IMR-90 (cell line): ENCODE results near the gene FAM174C. TPM values are rescaled to one million over a fixed set of nuclear protein-coding genes. Genes with fewer than 3 reads are reported as not detected.

Experiments used
- ATAC-seq: fragments of 200-7000 bp; cut with Tn5 transposase; 2 replicates; pipeline ENCODE4 v1.9.1; 2020; ENCODE audit warnings: low read depth, mild to moderate bottlenecking, moderate library complexity
- BruUV-seq: library from RNA; stranded (reverse); fragments of 400-500 nt; replicated peaks from 2 replicates; lab custom pipeline; 2021; lab: Mats Ljungman, UMichigan
- CTCF ChIA-PET: fragments of 300-600 bp; formaldehyde crosslinking; extraction: SDS; loops from one replicate; lab custom pipeline; 2021; ENCODE audit warnings: antibody characterized with exemption; lab: Yijun Ruan, JAX
- POLR2A ChIA-PET: fragments of 300-600 bp; sonication (Branson Sonifier 250); formaldehyde crosslinking; loops from one replicate; lab custom pipeline; 2022; ENCODE audit warnings: antibody characterized with exemption; ENCODE audit not compliant: unreplicated experiment; lab: Charles Lee
- DNase-seq: peaks from one replicate; pipeline ENCODE4 v3.0.0; 2013
- H2AFZ ChIP-seq: replicated peaks from 2 replicates; pipeline ENCODE3; 2013; ENCODE audit warnings: low read length, mild to moderate bottlenecking; ENCODE audit not compliant: poor library complexity
- H2AK5ac ChIP-seq: 2 replicates; pipeline ENCODE4 v1.6.1; 2013; ENCODE audit warnings: low read depth, low read length, inconsistent platforms
- H2AK9ac ChIP-seq: replicated peaks from 2 replicates; pipeline ENCODE3; 2013; ENCODE audit warnings: mild to moderate bottlenecking, low read depth, low read length, moderate library complexity; ENCODE audit not compliant: poor library complexity
- H2BK120ac ChIP-seq: 2 replicates; pipeline ENCODE4 v1.6.1; 2013; ENCODE audit warnings: low read depth, low read length, inconsistent platforms
- H2BK15ac ChIP-seq: 3 replicates; pipeline ENCODE4 v1.6.1; 2013; ENCODE audit warnings: low read depth, low read length, inconsistent platforms
- H2BK20ac ChIP-seq: 2 replicates; pipeline ENCODE4 v1.6.1; 2013; ENCODE audit warnings: low read depth, mild to moderate bottlenecking, inconsistent platforms, low read length, moderate library complexity
- H2BK5ac ChIP-seq: 2 replicates; pipeline ENCODE4 v1.6.1; 2013; ENCODE audit warnings: mild to moderate bottlenecking, low read depth, low read length, inconsistent platforms; ENCODE audit not compliant: poor library complexity, severe bottlenecking
- H3K14ac ChIP-seq: replicated peaks from 2 replicates; pipeline ENCODE4 v1.6.1; 2013; ENCODE audit warnings: low read depth, low read length, inconsistent platforms
- H3K18ac ChIP-seq: 2 replicates; pipeline ENCODE4 v1.6.1; 2013; ENCODE audit warnings: low read depth, low read length, control low read depth
- H3K23ac ChIP-seq: 2 replicates; pipeline ENCODE4 v1.6.1; 2013; ENCODE audit warnings: low read depth, low read length, inconsistent platforms
- H3K27ac ChIP-seq: 2 replicates; pipeline ENCODE4 v1.5.1; 2013; ENCODE audit warnings: mild to moderate bottlenecking, control low read depth, low read length; ENCODE audit not compliant: insufficient read depth
- H3K27me3 ChIP-seq: 2 replicates; pipeline ENCODE4 v1.6.1; 2013; ENCODE audit warnings: low read length; ENCODE audit not compliant: control insufficient read depth, insufficient read depth
- H3K36me3 ChIP-seq: 2 replicates; pipeline ENCODE4 v1.6.1; 2013; ENCODE audit warnings: low read length, mixed read lengths; ENCODE audit not compliant: control insufficient read depth, insufficient read depth
- H3K4ac ChIP-seq: 2 replicates; pipeline ENCODE4 v1.6.1; 2013; ENCODE audit warnings: low read depth, low read length, inconsistent platforms
- H3K4me1 ChIP-seq: 2 replicates; pipeline ENCODE4 v1.6.1; 2013; ENCODE audit warnings: low read length, mixed read lengths; ENCODE audit not compliant: control insufficient read depth, insufficient read depth
- H3K4me2 ChIP-seq: 2 replicates; pipeline ENCODE4 v1.6.1; 2013; ENCODE audit warnings: low read depth, mild to moderate bottlenecking, control low read depth, low read length, moderate library complexity
- H3K4me3 ChIP-seq: 2 replicates; pipeline ENCODE4 v1.5.1; 2013; ENCODE audit warnings: low read depth, mild to moderate bottlenecking, control low read depth, low read length, moderate library complexity; ENCODE audit not compliant: insufficient read depth
- H3K56ac ChIP-seq: 2 replicates; pipeline ENCODE4 v1.6.1; 2013; ENCODE audit warnings: low read length, inconsistent platforms; ENCODE audit not compliant: insufficient read depth; ENCODE audit errors: extremely low read depth
- H3K79me1 ChIP-seq, 2 experiments: 2 replicates each; pipeline ENCODE4 v1.6.1; 2013; ENCODE audit warnings: low read length in 2 of 2, inconsistent platforms in 1 of 2, low read depth in 1 of 2
- H3K9ac ChIP-seq: 2 replicates; pipeline ENCODE4 v1.6.1; 2013; ENCODE audit warnings: low read depth, low read length, control low read depth
- H3K9me1 ChIP-seq: 2 replicates; pipeline ENCODE4 v1.6.1; 2013; ENCODE audit warnings: low read length, inconsistent platforms; ENCODE audit not compliant: insufficient read depth
- H3K9me3 ChIP-seq: 2 replicates; pipeline ENCODE4 v1.6.1; 2013; ENCODE audit warnings: low read length; ENCODE audit not compliant: control insufficient read depth, insufficient read depth
- H4K20me1 ChIP-seq: 2 replicates; pipeline ENCODE4 v1.6.1; 2013; ENCODE audit warnings: low read length, inconsistent platforms; ENCODE audit not compliant: insufficient read depth
- H4K5ac ChIP-seq: 2 replicates; pipeline ENCODE4 v1.6.1; 2013; ENCODE audit warnings: mild to moderate bottlenecking, low read depth, low read length, control low read depth
- H4K8ac ChIP-seq, 2 experiments: 2 replicates each; pipeline ENCODE4 v1.6.1; 2013; ENCODE audit warnings: low read depth in 2 of 2, low read length in 2 of 2, control low read depth in 1 of 2, inconsistent platforms in 1 of 2
- H4K91ac ChIP-seq: 2 replicates; pipeline ENCODE4 v1.6.1; 2013; ENCODE audit warnings: low read depth, low read length, inconsistent platforms; ENCODE audit not compliant: insufficient read depth
- BHLHE40 ChIP-seq: fragments of 150-350 bp; IDR thresholded peaks from 2 replicates; pipeline ENCODE4 v1.6.1; 2016; ENCODE audit warnings: mild to moderate bottlenecking, low read depth, low read length
- ELK1 ChIP-seq: fragments of 150-350 bp; IDR thresholded peaks from 2 replicates; pipeline ENCODE4 v1.6.1; 2016; ENCODE audit warnings: low read depth, mild to moderate bottlenecking, low read length, moderate library complexity, borderline replicate concordance
- FOS ChIP-seq: fragments of 150-350 bp; IDR thresholded peaks from 2 replicates; pipeline ENCODE4 v1.6.1; 2016; ENCODE audit warnings: low read depth, low read length
- MAFK ChIP-seq: IDR thresholded peaks from 2 replicates; pipeline ENCODE4 v1.6.1; 2012; ENCODE audit warnings: low read depth, low read length, improper control_type of control experiment
- MAZ ChIP-seq: IDR thresholded peaks from 2 replicates; pipeline ENCODE4 v1.6.1; 2012; ENCODE audit warnings: low read depth, mild to moderate bottlenecking, low read length, improper control_type of control experiment, moderate library complexity, borderline replicate concordance
- MXI1 ChIP-seq: IDR thresholded peaks from 2 replicates; pipeline ENCODE4 v1.6.1; 2012; ENCODE audit warnings: low read depth, mild to moderate bottlenecking, low read length, moderate library complexity, borderline replicate concordance
- NFE2L2 ChIP-seq: fragments of 150-350 bp; IDR thresholded peaks from 2 replicates; pipeline ENCODE4 v1.6.1; 2016; ENCODE audit warnings: low read depth, mild to moderate bottlenecking, low read length
- POLR2A ChIP-seq: IDR thresholded peaks from 2 replicates; pipeline ENCODE4 v1.6.1; 2012; ENCODE audit warnings: mild to moderate bottlenecking, low read depth, low read length
- RCOR1 ChIP-seq: IDR thresholded peaks from 2 replicates; pipeline ENCODE4 v1.6.1; 2012; ENCODE audit warnings: mild to moderate bottlenecking, low read length, improper control_type of control experiment; ENCODE audit not compliant: insufficient replicate concordance
- USF2 ChIP-seq: fragments of 150-350 bp; IDR thresholded peaks from 2 replicates; pipeline ENCODE4 v1.6.1; 2017; ENCODE audit warnings: mild to moderate bottlenecking, antibody characterized with exemption, low read length, low read depth
- WGBS, 2 experiments: methylation state at CpG; one replicate each; pipeline versions ENCODE4 v1.1.5 to v1.1.7; 2013; ENCODE audit warnings: missing lambda C conversion rate in 2 of 2; ENCODE audit not compliant: insufficient read length in 1 of 2; ENCODE audit errors: extremely low coverage in 2 of 2; 5-methylcytosine and 5-hydroxymethylcytosine counted together
- dilution Hi-C: fragments of 300-500 bp; cut with HindIII; formaldehyde crosslinking; loops from one replicate; pipeline ENCODE4 v1.14.3; 2018; ENCODE audit warnings: low sequenced_read_pairs; ENCODE audit not compliant: unreplicated experiment
- in situ Hi-C: fragments of 300-500 bp; cut with MboI; formaldehyde crosslinking; loops from 3 replicates; pipeline ENCODE4 v1.14.3; 2019; ENCODE audit warnings: low sequenced_read_pairs, inconsistent platforms, mixed read lengths
- intact Hi-C: fragments of 100-400 bp; cut with micrococcal nuclease; formaldehyde crosslinking; loops from 2 replicates; pipeline ENCODE4 v1.10.0; 2022
- polyA plus RNA-seq, 3 experiments: library from polyadenylated mRNA; depleted of rRNA; stranded (reverse); fragments of >200 nt; gene quantifications; 2 replicates each; pipeline ENCODE4 v1.2.3, GENCODE V29; 2012; ENCODE audit warnings: low replicate concordance in 1 of 3
- total RNA-seq: library from RNA; depleted of rRNA; stranded (reverse); fragments of >200 nt; gene quantifications from 2 replicates; pipeline ENCODE4 v1.2.3, GENCODE V29; 2012

FAM174C gene
- total and polyA plus RNA-seq, 2 of the 4 experiments (the other 2 are of a cell fraction): 7.5 to 61.8 TPM

- Histone ChIP-seq H3K4ac (no peak overlapping the region), H4K8ac (no peak overlapping the region), H2BK20ac (no peak overlapping the region), H2AK9ac (no peak overlapping the region), H3K14ac (no peak overlapping the region), H2BK5ac (no peak overlapping the region), H2AK5ac (no peak overlapping the region), H2BK120ac (no peak overlapping the region), H3K27ac (no peak overlapping the region), H3K4me3 (no peak overlapping the region), H3K36me3 (no peaks in the 10 kb centered on the region), H4K91ac (no peak overlapping the region), H3K27me3 (peaks cover 44% of the 10 kb centered on the region), H2AFZ (no peak overlapping the region), H3K79me1 (no peaks in the 10 kb centered on the region), H4K5ac (no peak overlapping the region), H3K23ac (no peak overlapping the region), H2BK15ac (no peak overlapping the region), H3K56ac (no peak overlapping the region), H3K9me3 (no peaks in the 10 kb centered on the region), H3K9me1 (no peaks in the 10 kb centered on the region), H3K9ac (no peak overlapping the region), H4K20me1 (0 out of 2 replicates have a peak, but pooled peaks cover 3% of the 10 kb centered on the region), H3K4me2 (no peak overlapping the region), H3K4me1 (no peaks in the 10 kb centered on the region), H3K18ac (no peak overlapping the region)
- TF ChIP-seq FOS (no peak), MAFK (no peak), MXI1 (no peak), USF2 (no peak), RCOR1 (no peak), MAZ (no peak), POLR2A (no peak), BHLHE40 (no peak), ELK1 (no peak), NFE2L2 (no peak)
- WGBS, 2 experiments: 76% methylated on average over 12 of the region's 19 CpGs; no CpG with 5 or more reads in 1 of the 2 experiments
- intact Hi-C loops: no loop called here
- dilution Hi-C loops: no loop called here
- POLR2A ChIA-PET: no interaction called here
- DNase-seq (no peak), ATAC-seq (no peak)
- no TSS peak for BruUV-seq
- in situ Hi-C loops: no loop called here
- CTCF ChIA-PET: no interaction called here
Observed at GRCh38 chr19:1289686-1290025, 14.3 kb downstream of the FAM174C start.
